Inflammatory macrophage (primary cell): ENCODE data around the gene RAD51AP1.
A peak's percentile ranks its signal among the peaks of the same experiment; 100 is the strongest.

Source experiments
- DNase-seq, 2 donors: peaks; one replicate each; pipeline ENCODE4 v3.0.0-alpha.2; 2020 to 2022

Gene RAD51AP1

DNA sequence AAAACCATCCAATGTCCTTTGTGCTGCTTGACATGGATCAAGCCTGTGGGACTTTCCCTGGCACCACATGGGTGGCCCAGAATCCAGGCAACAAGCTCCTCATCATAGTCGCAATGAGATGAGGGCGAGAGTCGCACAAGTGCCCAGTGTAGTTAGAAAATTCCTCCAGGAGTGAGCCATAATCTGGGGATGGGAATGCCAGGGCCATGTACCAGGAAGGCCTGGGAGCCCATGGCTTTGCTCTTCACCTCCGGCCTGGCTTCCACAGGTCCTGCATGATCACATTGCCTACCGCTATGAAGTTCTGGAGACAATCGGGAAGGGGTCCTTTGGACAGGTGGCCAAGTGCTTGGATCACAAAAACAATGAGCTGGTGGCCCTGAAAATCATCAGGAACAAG, 57.2 kb downstream of the RAD51AP1 start:
- no peak for DNase-seq

DNA sequence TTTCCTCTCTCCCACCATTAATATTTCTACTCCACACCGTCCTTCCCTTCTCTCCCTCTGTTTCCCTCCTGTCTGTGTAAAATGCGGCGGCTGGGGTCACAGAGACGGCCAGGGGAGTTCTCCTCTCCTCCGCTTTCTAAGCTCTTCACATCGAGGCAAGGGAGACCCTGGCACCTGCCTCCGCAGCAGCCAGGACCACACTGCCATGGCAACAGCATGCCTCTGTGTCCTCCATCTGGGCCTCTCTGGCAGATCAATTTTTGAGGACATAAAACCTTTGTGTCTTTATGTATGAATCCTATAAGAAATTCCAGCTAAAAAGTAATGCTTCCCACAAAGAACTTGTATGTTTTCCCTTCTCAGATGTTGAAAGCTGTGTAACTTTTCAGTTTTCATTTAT, 64.7 kb downstream of the RAD51AP1 start:
- no peak for DNase-seq

DNA sequence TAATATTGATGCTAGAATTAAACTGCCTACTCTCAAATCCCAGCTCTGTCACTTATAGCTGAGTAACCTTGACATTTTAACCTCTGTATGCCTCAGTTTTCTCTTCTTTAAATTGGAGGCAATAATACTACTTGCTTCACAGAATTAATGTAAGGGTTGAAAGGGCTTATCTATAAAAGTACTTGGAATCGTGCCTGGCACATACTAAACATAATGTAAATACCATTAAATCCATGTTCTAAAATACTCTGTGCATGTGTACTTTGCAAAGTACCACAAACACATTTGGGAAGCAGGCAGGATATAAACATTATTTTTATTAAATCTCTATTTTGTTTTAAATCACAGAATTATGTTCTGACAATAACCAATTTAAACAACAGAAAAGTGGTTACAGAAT, 65.3 kb downstream of the RAD51AP1 start:
- DNase-seq = no peak

DNA sequence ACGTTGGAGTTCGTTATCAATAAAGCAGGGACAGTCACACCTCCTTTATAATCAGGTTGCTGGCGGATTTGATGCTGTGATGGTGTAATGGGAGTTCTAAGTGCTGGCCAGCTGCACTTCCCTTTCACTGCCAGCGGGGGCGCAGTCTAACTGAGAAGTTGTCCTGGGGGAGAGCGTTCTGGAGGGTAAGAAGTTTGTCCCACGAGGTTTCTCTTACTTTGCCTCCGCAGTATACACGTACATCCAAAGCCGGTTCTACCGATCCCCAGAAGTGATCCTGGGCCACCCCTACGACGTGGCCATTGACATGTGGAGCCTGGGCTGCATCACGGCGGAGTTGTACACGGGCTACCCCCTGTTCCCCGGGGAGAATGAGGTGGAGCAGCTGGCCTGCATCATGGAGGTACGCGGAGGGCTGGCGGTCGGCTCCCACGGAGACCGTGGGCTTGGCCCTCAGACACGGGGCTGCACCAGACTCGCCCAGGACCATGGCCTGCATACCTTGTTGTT, 66.0 kb downstream of the RAD51AP1 start:
- DNase-seq = peak; percentile 90 to 92

DNA sequence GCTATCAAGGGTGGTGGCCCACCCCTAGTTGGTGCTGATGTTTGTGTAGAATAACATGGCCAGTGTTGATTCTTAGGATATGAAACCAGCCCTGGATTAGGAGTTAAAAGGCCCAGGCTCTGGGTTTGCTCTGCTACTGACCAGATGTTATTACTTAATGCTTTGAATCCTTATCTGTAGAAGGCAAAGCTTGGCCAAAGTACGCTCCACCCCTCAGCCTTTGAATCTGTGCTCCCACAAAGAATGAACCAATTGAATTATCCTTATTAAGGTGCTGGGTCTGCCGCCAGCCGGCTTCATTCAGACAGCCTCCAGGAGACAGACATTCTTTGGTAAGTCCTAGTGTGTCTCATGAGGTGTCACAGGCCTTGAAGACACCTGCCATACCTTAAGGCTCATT, 68.4 kb downstream of the RAD51AP1 start:
- DNase-seq = no peak

DNA sequence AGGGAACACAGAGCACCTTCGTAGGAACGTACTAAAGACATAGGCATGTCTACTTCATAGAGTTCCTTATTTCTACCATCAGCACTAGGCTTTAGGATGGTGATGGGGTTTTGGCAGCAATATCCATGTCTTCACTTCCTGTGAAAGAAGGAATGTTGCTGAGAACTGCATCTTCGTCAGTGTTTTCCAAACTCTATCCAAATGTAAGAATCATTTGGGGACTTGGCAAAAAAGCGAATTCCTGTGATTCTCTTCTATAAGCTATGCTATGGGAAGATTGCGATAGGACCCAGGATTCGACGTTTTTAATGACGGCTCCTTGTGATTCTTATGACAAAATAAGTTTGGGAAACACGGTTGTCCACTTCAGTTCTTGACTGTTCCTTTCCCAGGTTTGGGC, 70.4 kb downstream of the RAD51AP1 start:
- no peak for DNase-seq
